ENCODE results near the gene SMC1A.
"Not testable (repeated sequence)": the region's sequence is repeated elsewhere in the genome, so short reads cannot be mapped to it uniquely, and the experiment has no call there.

The SMC1A gene

DNA sequence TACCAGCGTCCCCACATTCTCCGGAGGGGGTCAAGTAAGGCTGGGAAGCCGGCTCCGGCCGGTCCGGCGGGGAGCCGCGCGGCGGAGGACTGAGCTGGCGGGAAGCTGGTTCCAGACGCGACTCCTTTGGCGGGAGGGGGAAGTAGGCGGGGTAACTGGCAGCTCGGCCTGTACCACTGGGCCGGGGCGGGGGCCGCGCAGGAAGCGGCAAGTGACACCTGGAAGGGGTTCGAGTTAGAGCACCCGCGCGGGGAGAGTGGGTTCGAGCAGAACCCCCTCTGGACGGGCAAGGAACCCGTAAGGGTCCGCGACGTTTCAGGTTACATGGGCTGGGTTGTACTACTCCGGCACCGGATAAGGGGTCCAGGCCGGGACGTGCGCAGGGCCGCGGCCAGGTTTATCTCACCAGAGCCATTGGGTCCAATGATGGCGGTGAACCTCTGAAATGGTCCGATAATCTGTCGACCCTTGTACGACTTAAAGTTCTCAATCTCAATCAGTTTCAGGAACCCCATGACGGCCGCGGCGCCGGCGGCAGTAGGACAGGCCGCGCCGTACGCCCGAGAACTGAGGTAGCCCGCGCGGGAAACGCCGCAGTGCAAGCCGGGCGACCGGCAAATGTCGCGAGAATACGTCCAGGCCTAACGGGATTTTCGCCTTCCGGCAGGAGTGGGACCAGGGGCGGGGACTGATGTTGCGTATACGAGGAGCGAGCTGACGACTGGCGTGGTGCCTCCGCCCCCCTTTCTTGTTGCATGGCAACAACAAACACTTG, at the start of gene SMC1A:
Gene SMC1A, minus strand, starts transcription at position 569 of the 775 bp plus-strand sequence. Its CDS starts 54 bp downstream, at position 515.
- DNase-seq, result peak; percentile 91

DNA sequence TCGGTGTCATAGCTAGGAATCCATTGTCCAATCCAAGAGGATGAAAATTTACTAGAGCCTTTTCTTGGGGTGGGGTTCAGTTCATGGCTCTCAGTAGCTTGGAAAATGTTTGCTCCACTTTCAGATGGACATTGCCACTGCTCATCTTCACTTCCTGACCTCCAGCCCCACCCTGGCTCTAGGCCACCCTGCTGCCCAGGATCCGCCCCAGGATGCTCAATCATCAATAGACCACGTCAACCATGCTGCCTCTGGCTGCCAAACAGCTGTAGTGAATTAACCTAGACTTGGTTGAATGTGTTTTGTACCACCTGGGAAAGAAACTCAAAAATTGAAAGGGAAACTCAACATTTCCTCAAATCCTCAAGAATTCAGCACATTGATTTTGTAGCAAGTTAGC, 48.9 kb upstream of the SMC1A start:
- DNase-seq, result no peak

DNA sequence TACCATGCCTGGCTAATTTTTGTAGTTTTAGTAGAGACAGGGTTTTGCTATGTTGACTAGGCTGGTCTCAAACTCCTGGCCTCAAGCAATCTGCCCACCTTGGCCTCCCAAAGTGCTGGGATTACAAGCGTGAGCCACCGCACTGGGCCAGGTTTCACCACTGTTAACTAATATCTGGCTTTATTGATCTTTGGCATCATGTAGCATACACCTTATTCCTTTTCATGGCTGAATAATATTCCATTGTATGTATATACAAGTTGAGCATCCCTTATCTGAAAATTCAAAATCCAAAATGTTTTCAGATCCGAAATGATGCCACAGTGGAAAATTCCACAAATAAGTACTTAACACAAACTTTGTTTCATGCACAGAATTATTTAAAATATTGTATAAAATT, 46.2 kb upstream of the SMC1A start:
- not testable (repeated sequence) for DNase-seq

DNA sequence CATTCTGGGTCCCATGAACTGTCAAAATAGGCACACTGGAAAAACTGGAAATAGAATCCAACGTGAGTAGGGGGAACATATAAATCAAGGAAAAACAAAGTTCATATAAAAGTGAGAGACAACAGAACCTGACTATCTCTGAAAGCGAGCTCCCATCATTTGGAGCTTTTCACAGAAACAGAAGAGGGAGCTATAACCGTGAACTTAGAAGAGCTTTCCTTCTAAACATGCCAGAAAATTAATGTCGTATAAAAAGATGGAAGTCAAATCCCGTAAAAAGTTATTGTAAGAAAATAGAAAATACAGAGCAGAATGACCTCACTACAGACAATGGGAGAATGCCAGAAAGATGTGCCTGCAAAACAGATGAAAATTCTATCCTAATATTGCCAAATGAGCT, 35.6 kb upstream of the SMC1A start:
- no peak for DNase-seq

DNA sequence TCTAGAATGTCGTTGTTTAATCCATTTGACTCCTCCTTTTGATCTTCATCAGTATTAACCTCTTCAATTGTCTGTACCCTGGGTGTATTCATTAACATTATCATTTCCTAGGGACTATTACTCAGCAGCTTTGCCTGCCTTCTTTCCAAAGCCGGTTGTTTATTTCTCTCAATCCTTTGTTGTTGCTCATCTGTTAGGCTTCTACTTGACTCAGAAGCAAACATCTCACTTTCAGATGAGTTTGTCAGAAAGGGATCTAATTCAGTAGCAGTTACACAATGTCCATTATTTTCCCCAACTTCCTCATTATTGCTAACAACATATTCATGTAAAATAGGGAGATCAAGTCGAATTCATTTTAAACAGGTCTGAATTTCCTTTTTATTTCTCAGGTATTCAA, 33.8 kb upstream of the SMC1A start:
- no peak for DNase-seq

DNA sequence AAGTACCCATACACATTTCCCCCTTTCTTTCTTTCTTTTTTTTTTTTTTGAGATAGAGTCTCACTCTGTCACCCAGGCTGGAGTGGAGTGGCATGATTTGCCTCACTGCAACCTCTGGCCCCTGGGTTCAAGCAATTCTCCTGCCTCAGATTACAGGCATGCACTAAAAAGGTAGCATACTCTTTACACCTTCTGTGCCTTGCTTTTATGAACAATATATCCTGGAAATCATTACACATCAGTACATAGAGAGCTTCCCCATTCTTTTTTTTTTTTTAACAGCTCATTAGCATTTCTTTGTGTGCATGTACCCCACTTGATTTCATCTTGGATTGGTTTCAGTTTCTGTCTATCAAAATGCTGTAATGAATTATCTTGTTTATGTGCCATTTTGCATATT, 30.4 kb upstream of the SMC1A start:
- DNase-seq, result no peak

DNA sequence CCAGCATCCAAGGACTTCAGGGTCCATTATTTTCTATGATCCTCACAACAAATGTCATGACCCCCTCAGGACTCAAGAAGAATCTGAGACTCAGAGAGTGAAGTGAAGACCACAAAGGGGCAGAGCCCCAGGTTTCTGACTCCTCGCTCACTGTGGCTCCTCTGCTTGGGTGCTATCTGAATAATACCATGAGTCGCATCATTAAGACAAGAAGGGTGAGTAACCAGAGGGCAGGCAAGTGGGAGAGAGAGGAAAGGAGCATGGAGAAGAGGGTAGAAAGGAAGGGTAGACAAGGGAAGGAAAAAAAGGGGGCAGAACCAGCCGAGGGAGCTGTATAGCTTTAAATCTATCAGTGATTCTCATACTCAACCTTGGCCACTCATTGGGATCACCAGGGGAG, 27.2 kb upstream of the SMC1A start:
- DNase-seq, result no peak

DNA sequence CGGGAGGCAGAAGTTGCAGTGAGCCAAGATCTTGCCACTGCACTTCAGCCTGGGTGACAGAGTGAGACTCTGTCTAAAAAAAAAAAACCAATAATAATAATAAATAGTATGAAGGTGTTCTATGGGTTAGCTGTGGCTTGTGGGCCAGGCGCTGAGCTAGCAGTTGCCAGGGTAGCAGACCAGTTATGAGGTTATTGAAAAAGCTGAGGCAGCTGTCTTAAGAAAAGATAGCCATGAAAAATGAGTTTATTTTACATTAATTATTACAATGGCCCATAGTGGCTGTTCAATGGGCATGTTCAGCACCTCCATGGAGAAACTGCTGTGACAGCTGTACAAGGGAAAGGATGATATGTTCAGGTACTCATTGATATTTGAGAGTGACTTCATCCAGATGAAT, 25.0 kb upstream of the SMC1A start:
- no peak for DNase-seq

DNA sequence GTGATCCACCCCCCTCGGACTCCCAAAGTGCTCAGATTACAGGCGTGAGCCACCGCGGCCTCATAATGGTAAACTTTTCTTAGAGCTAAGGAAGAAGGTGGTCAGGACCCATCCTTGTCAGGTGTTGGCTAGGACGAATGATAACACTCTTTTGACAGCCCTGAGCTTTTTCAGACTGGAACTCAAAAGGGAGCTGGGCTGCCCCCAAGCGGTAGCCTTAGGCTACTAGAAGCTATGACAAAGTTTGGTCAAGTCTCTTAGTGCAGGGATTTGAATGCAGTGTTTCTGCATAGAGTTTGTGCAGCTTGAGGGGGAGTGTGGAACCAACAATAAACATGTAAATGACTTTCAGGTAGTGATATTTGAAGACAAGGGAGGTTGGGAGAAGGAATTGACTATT, 23.5 kb upstream of the SMC1A start:
- no peak for DNase-seq

DNA sequence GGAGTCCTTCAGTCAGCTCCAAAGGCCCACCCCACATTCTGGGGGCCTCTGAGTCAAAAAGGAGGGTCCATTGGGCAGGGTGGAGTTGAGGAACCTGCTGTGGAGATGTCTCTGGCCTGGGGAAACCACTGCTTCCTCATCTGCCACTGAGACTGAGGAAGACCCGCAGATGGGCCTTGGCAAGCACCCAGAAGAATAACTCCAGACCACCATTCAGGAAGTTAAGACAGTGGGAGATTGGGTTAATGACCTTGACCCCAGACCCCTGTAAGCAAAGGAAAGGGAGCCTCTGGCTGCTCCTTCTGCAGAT, 19.8 kb upstream of the SMC1A start:
- no peak for DNase-seq

DNA sequence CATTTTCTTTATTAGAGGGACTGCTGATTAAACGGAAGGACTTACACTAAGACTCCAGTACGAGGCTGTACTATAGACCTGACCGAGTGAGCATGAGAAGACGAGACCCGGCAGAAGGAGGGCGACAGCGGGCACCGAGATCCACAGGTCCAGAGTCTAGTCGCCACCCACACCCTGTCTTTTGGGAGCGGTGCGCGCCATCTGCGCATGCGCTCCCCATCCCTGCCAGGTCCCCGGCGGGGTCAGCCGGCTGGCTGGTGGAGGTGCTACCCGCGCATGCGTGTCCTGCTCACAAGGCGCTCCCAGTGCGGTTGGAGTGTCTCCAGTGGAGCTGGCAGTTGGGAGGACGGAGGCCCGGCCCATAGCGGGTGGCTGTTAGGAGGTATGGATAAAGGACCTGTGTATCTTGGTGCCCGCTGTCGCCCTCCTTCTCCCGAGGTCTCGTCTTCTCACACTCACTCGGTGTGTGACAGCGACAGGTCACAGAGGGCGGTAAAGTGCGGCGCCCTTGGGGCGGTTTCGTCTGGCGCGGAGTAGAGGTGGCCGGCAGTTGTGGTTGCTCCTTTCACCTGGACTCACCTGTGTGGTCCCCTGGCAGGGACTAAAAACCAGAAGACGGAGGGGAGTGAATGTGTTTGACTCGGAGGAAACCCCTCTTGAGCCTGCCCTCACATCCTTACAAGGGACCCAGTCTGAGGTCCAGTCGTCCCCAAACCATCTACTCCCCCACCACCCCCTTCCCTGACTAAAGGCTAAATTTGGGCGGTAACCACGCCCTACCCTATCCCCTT, 19.3 kb upstream of the SMC1A start:
- DNase-seq, result peak; percentile 57

DNA sequence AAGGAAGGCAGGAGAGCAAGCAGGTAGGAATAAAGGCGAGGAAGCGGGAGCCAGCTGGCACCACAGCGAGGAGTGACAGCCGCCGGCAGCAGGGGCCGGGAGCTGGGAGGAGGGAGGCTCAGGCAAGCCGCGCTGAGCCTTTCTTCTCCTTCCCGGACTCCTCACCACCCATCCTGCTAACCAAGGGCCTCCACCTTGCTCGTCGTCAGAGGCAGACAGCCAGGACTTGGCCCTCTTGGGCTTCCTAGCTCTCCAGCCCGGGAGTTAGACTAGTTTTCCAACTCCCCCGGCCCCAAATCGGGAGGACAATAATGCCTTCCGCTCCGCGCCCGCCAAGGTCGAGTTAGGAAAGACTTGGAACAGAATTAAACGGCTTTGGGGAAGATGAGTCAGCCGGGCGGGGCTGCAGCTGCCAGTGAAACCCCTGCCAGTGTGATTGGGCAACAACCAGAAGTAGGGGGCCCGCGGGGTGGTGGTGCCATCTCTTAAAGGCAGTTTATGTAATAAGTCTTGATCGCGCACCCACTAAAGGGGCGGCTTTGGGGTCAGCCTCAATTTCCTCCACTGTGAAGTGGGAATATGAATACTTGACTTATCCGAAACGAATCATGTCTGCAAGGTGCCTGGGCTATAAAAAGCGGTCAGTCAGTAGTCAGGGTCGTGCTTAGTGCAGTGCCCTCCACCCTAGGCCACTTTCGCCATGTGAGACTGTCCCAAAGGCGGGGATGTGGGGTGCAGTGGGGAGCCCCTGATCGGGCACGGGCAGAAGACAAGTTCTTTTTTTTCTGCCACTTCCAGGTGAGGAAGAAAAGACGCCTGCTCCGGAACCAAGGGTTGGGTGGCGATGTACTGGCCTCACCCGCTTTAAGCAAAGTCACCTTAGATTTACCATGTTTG, 18.4 kb upstream of the SMC1A start:
- no peak for DNase-seq

DNA sequence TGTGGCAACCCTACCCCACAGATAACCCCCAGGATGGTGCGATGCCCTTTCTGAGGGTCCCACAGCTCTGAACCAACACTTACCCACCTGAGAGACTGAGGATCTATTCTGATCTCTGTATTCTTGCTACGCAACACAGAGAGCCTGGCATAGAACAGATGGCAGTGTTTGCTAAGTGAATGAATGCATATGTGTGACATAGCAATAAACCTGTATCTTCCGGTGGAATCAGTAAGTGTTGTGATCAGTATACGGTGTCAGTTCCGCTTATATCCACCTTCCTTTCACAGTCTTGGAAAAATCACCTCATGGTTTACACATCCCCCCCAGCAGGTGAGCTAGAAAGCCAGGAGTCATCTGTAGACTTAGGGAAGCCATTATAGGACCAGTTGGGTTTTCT, 17.6 kb upstream of the SMC1A start:
- DNase-seq, result no peak

DNA sequence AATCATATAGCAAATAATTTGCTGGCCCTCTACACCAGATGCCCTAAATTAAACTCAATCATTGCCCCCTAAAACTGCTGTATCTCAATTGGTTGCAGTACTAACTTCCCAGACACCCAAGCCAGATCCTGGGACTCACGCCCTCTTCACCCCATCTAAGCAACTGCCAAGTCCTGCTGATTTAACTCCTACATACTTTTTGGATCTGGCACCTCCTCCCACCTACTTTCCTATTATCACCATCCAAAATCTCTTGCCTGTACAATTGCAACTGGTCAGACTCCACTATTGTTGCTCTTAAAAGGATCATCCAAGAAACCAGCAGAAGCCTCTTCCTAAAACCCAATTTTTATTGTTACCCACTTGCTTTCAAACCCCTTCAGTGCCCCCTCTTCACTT, 16.4 kb upstream of the SMC1A start:
- no peak for DNase-seq

DNA sequence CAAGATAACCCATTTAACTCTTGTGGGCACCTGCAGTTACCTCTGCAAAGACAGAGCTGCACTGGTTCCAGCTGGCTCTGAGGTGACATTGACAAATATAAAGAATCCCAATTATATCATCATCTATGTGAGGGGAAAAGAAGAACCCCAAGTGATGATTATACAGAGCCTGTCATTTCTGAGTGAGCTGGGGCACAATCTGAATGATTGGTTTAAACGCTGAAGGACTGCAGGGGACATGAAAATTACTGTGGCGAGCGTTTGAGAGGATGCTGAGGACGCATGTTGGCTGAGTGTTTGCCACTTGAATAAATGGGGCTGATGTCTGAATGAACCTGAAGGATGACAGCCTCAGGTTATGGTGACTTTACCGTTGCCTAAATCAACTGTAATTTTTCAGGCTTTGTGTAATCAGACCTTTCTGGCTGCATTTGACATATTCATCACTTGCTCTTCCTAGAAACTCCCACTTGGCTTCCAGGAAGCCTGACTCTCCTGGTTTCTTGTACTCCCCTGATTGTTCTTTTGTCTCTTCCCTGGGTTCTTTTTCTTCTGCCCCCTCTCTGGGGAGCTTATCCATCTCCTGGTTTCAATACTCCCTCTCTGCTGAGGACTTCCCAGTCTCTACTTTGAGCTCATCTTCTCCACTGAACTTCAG, 15.8 kb upstream of the SMC1A start:
- no peak for DNase-seq

DNA sequence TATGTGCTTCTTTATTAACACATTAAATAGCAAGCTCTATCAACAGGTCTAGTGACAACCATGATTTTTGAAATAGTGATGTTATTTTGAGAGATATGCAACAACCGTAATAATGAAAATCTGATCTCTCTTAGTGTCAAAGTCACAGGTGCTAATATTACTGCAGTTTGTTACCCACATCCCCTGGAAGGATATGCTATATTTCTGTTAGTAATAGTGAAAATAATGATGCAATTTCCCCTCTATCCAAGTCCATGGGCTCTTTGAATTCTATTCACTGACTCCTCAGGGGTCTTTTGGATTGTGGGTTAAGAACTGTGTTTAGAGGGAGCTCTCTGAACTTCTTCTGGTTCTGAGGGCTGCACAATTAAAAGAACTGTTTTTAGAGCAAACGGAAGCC, 14.8 kb upstream of the SMC1A start:
- no peak for DNase-seq

DNA sequence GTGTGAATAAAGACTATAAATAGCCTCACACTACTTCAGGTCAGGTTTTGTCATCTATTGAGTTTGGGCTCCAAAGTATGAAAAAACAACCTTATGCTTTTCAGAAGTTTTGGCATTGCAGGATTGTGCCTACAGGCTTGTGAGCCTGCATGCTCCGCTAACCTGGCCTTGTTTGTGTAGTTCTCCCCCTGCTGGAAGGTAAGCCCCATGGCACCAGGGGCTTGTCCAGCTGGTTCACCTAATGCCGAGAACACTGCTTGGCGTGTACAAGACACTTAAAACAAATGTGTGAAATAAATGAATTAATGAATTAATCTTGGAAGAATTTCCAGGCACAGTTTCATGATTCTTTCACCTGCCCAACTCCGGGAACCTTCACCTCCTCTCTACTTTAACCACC, 13.5 kb upstream of the SMC1A start:
- peak; percentile 40 for DNase-seq

DNA sequence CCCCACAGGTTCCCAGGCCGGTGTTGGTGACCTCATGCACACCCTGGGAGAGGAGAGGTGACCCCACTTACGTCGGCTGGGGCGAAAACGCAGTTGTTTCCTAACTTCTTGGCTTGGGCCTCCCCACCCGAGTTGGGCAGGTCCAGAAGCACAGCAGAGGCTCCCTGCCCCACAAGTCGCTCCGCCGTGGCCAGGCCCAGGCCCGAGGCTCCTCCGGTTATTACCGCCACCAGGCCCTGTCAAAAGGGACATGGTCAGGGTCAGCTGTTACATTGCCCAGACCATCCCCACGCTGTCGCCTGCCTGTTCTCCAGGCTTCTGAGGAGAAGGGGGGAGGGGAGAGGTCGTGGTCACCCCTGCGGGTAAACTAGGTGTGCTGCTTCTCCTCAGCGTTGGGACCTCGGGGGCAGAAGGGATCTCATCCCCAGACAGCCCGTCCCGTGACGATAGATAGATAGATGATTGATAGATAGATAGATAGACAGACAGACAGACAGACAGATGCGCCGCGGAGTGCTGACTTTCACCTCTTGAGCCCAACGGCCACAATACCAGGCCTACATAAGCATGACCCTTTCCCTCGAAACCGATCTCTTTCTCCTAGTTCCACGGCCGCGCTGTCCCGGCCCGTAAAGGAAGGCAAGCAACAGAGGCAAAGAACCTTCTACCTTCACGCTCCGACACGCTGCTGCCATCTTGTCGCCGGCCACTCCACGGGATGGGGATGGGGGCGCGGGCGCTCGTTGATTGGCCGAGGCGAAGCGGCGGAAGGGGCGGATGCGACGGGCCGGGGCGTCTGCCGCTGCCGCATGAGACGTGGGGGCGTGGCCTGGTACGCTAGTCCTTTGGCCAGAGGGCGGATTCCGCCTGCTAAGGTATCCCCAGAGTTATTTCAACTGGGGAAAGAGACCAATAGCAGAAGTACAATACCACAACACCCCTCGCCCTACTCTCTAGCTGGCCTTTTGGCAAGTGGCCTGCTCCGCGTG, 11.5 kb upstream of the SMC1A start, which contains the start of gene HSD17B10:
Gene HSD17B10, minus strand, starts transcription at position 720 of the 989 bp plus-strand sequence. Its CDS starts 25 bp downstream, at position 695.
- DNase-seq, result peak; percentile 73

DNA sequence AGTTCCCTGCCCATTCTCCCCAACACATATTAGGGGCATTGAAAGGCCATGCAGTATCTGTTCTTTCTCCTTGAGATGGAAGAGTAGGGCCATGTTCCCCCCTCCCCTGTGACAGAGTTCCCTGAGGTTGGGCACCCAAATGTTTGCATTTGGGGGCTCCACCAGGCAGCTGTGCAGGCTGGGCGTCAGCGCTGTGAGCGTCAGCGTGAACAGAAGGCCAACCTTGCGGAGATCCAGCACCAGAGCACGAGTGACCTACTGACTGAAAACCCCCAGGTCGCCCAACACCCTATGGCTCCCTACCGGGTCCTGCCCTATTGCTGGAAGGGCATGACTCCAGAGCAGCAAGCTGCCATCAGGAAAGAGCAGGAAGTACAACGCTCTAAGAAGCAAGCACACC, 7.8 kb upstream of the SMC1A start:
- no peak for DNase-seq

DNA sequence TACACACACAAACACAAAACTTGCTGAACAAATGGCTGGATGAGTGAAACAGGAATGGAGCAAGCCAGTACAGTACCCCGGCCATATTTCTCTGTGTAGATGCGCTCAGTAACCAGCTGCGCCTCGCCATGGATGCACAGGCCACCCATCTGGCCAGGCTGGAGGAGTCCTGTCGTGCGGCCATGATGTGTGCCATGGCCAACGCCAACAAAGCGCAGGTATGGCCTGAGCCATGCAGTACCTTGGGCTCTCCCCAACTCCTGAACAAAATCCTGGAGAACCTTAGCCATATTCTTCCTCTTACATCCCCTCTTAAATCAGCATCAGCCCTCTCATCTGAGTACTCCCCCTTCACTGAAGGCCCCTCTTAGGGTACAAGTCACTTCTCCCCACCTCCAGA, 7.3 kb upstream of the SMC1A start:
- no peak for DNase-seq

DNA sequence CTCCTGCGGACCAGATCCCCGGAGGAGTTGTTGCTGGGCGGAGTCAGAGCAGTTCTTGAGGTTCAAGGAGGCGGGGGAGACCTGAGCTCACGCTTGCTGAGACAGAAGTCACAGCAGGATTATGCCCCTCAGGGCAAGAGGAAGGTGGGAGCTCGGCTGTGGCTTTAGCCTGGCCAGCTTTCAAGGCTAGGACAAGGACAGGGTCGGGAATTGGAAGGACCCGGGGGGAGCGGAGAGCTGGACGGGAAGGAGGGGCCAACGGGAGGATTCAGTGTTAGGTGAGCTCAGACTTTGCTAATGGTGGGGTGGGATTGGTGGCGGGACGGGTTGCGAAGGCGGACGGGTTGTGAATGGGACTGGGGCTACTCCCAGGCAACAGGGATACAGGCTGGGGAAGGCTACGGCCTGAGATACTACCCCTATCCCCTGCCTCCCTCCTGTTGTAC, 430 bp upstream of the SMC1A start, which contains the start of gene RIBC1:
Gene RIBC1, plus strand, starts transcription at position 13 of the 446 bp plus-strand sequence. CDS start 3,404 bp downstream, outside the sequence.
- no peak for DNase-seq

DNA sequence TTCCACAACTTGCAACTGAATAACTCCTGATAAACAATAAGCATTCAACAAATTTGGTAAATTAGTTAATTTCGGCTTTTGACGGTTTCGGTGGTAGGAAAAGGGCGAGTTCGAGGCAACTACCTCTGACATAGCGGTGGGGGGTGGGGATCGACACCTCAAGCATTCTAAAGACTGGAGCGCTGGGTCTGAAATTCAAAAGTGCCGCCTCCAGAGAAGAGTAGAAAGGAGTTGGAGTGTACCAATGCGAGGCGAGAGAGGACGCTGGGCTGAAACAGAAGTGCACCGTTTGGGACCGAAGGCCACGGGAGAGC, 725 bp downstream of the SMC1A start:
- DNase-seq, result no peak
